ENCODE measurements around the gene EIF3F. TPM values are rescaled to one million over a fixed set of nuclear protein-coding genes. Genes with fewer than 3 reads are reported as not detected.

EIF3F gene
- total and polyA plus RNA-seq, 2 of the 13 experiments (the other 11 are each of a cell fraction or from before 2014, with no cell fraction given), result 109 to 191 TPM

DNA sequence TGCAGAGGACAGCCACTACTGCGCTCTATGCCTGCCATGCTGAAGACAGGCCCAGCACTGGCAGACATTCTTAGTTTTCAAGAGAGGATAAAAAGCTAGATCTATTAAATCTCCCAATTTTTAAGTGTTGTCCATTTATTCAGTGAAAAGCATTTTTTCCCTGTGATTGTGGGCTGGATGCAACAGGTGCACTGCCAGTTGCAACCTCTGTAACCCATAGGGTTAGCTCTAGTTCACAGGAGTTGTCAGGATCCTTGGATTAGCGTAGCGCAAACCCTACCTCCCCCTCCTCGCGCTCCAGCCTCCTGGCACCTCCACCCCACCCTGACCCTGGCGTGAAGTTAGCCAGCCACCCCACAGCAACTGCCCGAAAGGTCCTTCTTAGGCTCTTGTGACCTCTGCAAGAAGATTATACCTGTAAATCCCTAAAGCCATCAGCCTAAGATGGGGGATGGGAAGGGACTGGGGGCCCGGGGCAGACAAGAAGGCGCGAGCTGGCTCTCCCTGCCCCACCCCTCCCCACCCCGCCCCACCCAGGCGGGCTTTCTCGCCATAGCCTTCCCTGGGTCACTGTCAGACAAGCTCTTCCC lies 30.9 kb downstream of the EIF3F start:
- no peaks in the 10 kb centered on the region for H3K36me3 ChIP-seq (replicated peaks in 1 of 2; ENCODE audit: control insufficient read depth in 1 of 2, insufficient read depth in 2 of 2, low read length in 2 of 2)
- ATAC-seq, result no peak
- H3K79me2 ChIP-seq (ENCODE audit: insufficient read depth, low read length), result no peaks in the 10 kb centered on the region
- WGBS (ENCODE audit: low lambda C conversion rate), result 43% methylated on average over 11 of the region's 13 CpGs
- no peaks in the 10 kb centered on the region for H4K20me1 ChIP-seq (ENCODE audit: insufficient read depth, low read length)
- FAIRE-seq, result no peak
- no peak overlapping the region for H2AFZ ChIP-seq (ENCODE audit: low read length)
- H3K9ac ChIP-seq (ENCODE audit: insufficient read depth, low read depth, low read length), result no peak overlapping the region
- no peak overlapping the region for H3K4me3 ChIP-seq (replicated peaks in 1 of 3; ENCODE audit: insufficient read depth in 1 of 3, low read depth in 2 of 3, low read length in 3 of 3)
- DNase-seq (ENCODE audit: low spot score), result no peak
- ChIA-PET POLR2A (no interaction called here), CTCF (ENCODE audit: low intra/inter-chr PET ratio, low total read pairs) (no interaction called here)
- in situ Hi-C loops (cut with HindIII; ENCODE audit: extremely low pct_ligation_motif_present, low pct_unique_long_range_greater_than_20kb) (no loop called here), intact Hi-C loops (cut with micrococcal nuclease; ENCODE audit: unreplicated experiment) (no loop called here)
- H3K27ac ChIP-seq (ENCODE audit: extremely low read length, insufficient read depth, low read length), result no peak overlapping the region
- TF ChIP-seq, protein P1, sequence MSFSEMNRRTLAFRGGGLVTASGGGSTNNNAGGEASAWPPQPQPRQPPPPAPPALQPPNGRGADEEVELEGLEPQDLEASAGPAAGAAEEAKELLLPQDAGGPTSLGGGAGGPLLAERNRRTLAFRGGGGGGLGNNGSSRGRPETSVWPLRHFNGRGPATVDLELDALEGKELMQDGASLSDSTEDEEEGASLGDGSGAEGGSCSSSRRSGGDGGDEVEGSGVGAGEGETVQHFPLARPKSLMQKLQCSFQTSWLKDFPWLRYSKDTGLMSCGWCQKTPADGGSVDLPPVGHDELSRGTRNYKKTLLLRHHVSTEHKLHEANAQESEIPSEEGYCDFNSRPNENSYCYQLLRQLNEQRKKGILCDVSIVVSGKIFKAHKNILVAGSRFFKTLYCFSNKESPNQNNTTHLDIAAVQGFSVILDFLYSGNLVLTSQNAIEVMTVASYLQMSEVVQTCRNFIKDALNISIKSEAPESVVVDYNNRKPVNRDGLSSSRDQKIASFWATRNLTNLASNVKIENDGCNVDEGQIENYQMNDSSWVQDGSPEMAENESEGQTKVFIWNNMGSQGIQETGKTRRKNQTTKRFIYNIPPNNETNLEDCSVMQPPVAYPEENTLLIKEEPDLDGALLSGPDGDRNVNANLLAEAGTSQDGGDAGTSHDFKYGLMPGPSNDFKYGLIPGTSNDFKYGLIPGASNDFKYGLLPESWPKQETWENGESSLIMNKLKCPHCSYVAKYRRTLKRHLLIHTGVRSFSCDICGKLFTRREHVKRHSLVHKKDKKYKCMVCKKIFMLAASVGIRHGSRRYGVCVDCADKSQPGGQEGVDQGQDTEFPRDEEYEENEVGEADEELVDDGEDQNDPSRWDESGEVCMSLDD (CRISPR knock-in tag; IDR thresholded peaks at IDR 0.05; ENCODE audit: borderline replicate concordance), result no peak
- no peak for TF ChIP-seq ZNF234 (CRISPR knock-in tag; conservative IDR thresholded peaks at IDR 0.05)
- TF ChIP-seq PHF8 (CRISPR knock-in tag; IDR thresholded peaks at IDR 0.05), result no peak
- no peak for TF ChIP-seq SMAD9 (CRISPR knock-in tag; IDR thresholded peaks at IDR 0.05)
- no peak for TF ChIP-seq ZNF224 (CRISPR knock-in tag; IDR thresholded peaks at IDR 0.05)
- no peak for TF ChIP-seq RXRB (CRISPR knock-in tag; IDR thresholded peaks at IDR 0.05; ENCODE audit: borderline replicate concordance)
- TF ChIP-seq, protein P2, sequence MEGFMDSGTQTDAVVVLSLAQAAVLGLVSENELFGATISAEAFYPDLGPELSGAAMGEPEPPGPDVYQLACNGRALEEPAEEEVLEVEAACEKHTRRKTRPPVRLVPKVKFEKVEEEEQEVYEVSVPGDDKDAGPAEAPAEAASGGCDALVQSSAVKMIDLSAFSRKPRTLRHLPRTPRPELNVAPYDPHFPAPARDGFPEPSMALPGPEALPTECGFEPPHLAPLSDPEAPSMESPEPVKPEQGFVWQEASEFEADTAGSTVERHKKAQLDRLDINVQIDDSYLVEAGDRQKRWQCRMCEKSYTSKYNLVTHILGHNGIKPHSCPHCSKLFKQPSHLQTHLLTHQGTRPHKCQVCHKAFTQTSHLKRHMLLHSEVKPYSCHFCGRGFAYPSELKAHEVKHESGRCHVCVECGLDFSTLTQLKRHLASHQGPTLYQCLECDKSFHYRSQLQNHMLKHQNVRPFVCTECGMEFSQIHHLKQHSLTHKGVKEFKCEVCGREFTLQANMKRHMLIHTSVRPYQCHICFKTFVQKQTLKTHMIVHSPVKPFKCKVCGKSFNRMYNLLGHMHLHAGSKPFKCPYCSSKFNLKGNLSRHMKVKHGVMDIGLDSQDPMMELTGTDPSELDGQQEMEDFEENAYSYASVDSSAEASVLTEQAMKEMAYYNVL (CRISPR knock-in tag; IDR thresholded peaks at IDR 0.05; ENCODE audit: borderline replicate concordance), result no peak
- TF ChIP-seq, protein P3, sequence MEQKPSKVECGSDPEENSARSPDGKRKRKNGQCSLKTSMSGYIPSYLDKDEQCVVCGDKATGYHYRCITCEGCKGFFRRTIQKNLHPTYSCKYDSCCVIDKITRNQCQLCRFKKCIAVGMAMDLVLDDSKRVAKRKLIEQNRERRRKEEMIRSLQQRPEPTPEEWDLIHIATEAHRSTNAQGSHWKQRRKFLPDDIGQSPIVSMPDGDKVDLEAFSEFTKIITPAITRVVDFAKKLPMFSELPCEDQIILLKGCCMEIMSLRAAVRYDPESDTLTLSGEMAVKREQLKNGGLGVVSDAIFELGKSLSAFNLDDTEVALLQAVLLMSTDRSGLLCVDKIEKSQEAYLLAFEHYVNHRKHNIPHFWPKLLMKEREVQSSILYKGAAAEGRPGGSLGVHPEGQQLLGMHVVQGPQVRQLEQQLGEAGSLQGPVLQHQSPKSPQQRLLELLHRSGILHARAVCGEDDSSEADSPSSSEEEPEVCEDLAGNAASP (CRISPR knock-in tag; IDR thresholded peaks at IDR 0.05; ENCODE audit: borderline replicate concordance), result no peak
- TF ChIP-seq, protein P4, sequence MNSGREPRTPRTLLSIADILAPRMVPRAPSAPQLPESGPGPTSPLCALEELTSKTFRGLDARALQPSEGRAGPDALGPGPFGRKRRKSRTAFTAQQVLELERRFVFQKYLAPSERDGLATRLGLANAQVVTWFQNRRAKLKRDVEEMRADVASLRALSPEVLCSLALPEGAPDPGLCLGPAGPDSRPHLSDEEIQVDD (CRISPR knock-in tag; IDR thresholded peaks at IDR 0.05; ENCODE audit: borderline replicate concordance), result no peak
- TF ChIP-seq, protein P5, sequence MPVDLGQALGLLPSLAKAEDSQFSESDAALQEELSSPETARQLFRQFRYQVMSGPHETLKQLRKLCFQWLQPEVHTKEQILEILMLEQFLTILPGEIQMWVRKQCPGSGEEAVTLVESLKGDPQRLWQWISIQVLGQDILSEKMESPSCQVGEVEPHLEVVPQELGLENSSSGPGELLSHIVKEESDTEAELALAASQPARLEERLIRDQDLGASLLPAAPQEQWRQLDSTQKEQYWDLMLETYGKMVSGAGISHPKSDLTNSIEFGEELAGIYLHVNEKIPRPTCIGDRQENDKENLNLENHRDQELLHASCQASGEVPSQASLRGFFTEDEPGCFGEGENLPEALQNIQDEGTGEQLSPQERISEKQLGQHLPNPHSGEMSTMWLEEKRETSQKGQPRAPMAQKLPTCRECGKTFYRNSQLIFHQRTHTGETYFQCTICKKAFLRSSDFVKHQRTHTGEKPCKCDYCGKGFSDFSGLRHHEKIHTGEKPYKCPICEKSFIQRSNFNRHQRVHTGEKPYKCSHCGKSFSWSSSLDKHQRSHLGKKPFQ (CRISPR knock-in tag; IDR thresholded peaks at IDR 0.05; ENCODE audit: insufficient replicate concordance), result no peak
- no peak for TF ChIP-seq RBM39 (IDR thresholded peaks at IDR 0.05; ENCODE audit: low read depth, low read length, poor library complexity, severe bottlenecking)
- no peak for TF ChIP-seq ZNF3 (CRISPR knock-in tag; IDR thresholded peaks at IDR 0.05)
- no TSS peak for BruUV-seq (replicated peaks)
- H3K9me3 ChIP-seq (ENCODE audit: low read length), result no peaks in the 10 kb centered on the region
- H3K27me3 ChIP-seq (ENCODE audit: control insufficient read depth in 1 of 2, insufficient read depth in 2 of 2, low read length in 2 of 2), result peaks cover 8 to 47% of the 10 kb centered on the region in 2 experiments
- no peak overlapping the region for H3K4me2 ChIP-seq (ENCODE audit: low read depth, low read length)
- H3K4me1 ChIP-seq (ENCODE audit: insufficient read depth, low read length), result peaks cover 14% of the 10 kb centered on the region

Measured in HepG2 (cell line).